Measurements from ENCODE around the gene SMYD3.
"Not testable (repeated sequence)": the region's sequence is repeated elsewhere in the genome, so short reads cannot be mapped to it uniquely, and the experiment has no call there.

Gene SMYD3

GRCh38 chr1:246355411-246356230 lies 151.5 kb downstream of the SMYD3 start:
- no peak for DNase-seq (ENCODE audit: low read depth in 2 of 2)

- no peak for DNase-seq (ENCODE audit: low read depth in 2 of 2)
Observed at GRCh38 chr1:246351721-246352120, 155.4 kb downstream of the SMYD3 start.

- no peak for DNase-seq (ENCODE audit: low read depth in 2 of 2)
Observed at GRCh38 chr1:246350745-246351144, 156.3 kb downstream of the SMYD3 start.

- DNase-seq (ENCODE audit: low read depth in 2 of 2), result no peak
Observed at GRCh38 chr1:246343937-246344336, 163.1 kb downstream of the SMYD3 start.

GRCh38 chr1:246343251-246343650 lies 163.8 kb downstream of the SMYD3 start:
- no peak for DNase-seq (ENCODE audit: low read depth in 2 of 2)

- DNase-seq (ENCODE audit: low read depth in 2 of 2), result no peak
Observed at GRCh38 chr1:246338546-246338945, 168.5 kb downstream of the SMYD3 start.

- DNase-seq (ENCODE audit: low read depth in 2 of 2), result no peak
Observed at GRCh38 chr1:246338098-246338497, 169.0 kb downstream of the SMYD3 start.

GRCh38 chr1:246335151-246335550 lies 171.9 kb downstream of the SMYD3 start:
- DNase-seq (ENCODE audit: low read depth in 2 of 2), result no peak

GRCh38 chr1:246333855-246334254 lies 173.2 kb downstream of the SMYD3 start:
- DNase-seq (ENCODE audit: low read depth in 2 of 2), result no peak

GRCh38 chr1:246332078-246332477 lies 175.0 kb downstream of the SMYD3 start:
- no peak for DNase-seq (ENCODE audit: low read depth in 2 of 2)

GRCh38 chr1:246329900-246330299 lies 177.2 kb downstream of the SMYD3 start:
- no peak for DNase-seq (ENCODE audit: low read depth in 2 of 2)

- DNase-seq (ENCODE audit: low read depth in 2 of 2), result not testable (repeated sequence)
Observed at GRCh38 chr1:246329292-246329691, 177.8 kb downstream of the SMYD3 start.

GRCh38 chr1:246324711-246325110 lies 182.4 kb downstream of the SMYD3 start:
- DNase-seq (ENCODE audit: low read depth in 2 of 2), result no peak

- not testable (repeated sequence) for DNase-seq (ENCODE audit: low read depth in 2 of 2)
Observed at GRCh38 chr1:246324033-246324432, 183.0 kb downstream of the SMYD3 start.

GRCh38 chr1:246320286-246320685 lies 186.8 kb downstream of the SMYD3 start:
- no peak for DNase-seq (ENCODE audit: low read depth in 2 of 2)

- DNase-seq (ENCODE audit: low read depth in 2 of 2), result no peak
Observed at GRCh38 chr1:246319083-246319714, 187.9 kb downstream of the SMYD3 start.

- no peak for DNase-seq (ENCODE audit: low read depth in 2 of 2)
Observed at GRCh38 chr1:246318622-246319021, 188.5 kb downstream of the SMYD3 start.

GRCh38 chr1:246318036-246318359 lies 189.1 kb downstream of the SMYD3 start:
- DNase-seq (ENCODE audit: low read depth in 2 of 2), result no peak

- DNase-seq (ENCODE audit: low read depth in 2 of 2), result peak in 1 of 2 experiments; percentile 23
Observed at GRCh38 chr1:246317332-246318035, 189.6 kb downstream of the SMYD3 start.

- no peak for DNase-seq (ENCODE audit: low read depth in 2 of 2)
Observed at GRCh38 chr1:246311461-246311860, 195.6 kb downstream of the SMYD3 start.

- DNase-seq (ENCODE audit: low read depth in 2 of 2), result no peak
Observed at GRCh38 chr1:246309247-246309884, 197.7 kb downstream of the SMYD3 start.

GRCh38 chr1:246308533-246309075 lies 198.5 kb downstream of the SMYD3 start:
- no peak for DNase-seq (ENCODE audit: low read depth in 2 of 2)
